GM19023 (cell line): ENCODE results near the gene MGLL.
"Not testable (repeated sequence)": the region's sequence is repeated elsewhere in the genome, so short reads cannot be mapped to it uniquely, and the experiment has no call there.

Experiments
- ATAC-seq: cut with Tn5 transposase; IDR thresholded peaks from one replicate; pipeline ENCODE4 v1.9.1; 2021; ENCODE audit warnings: mild to moderate bottlenecking, moderate library complexity; ENCODE audit not compliant: unreplicated experiment

Gene MGLL

DNA sequence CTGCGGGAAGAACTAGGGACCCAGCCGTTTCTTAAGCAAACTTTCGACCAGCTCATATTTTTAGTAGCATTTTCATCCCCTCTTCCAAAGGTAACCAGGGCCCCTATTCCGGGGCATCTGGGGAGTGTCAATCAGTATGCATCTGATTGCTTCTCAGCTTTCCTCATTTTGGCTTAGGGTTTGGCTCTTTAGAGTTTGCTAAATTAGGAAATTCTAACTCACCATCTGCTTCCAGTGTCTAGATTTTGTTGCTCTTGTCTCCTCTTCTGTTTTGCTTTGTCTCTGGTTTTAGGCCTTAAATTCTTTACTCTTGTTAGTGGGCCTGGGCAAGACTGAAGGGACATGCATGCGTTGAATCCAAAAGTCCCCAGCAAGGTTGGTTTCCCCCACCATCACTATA, 159.2 kb downstream of the MGLL start:
- no peak for ATAC-seq

DNA sequence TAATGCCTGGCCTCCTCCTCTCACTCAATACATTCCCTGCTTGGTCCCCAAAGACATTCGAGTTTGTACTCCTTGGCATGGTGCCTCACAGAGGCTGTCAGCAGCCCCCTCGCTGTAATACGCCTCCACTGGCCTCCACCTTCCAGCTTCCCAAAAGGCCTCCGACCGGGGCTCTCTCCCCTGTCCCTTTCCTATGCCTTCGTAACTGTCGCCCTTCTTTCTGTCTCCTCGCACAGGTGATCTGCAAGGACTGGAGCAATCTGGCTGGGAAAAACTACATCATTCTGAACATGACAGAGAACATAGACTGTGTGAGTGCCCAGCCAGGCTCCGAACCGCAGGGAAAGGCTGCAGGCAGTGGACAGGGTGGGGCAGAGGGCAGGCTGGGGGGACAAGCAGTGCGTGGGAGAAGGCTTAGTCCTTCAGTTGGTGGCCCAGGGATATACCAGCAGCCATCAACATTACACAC, 160.3 kb downstream of the MGLL start:
- ATAC-seq = no peak

DNA sequence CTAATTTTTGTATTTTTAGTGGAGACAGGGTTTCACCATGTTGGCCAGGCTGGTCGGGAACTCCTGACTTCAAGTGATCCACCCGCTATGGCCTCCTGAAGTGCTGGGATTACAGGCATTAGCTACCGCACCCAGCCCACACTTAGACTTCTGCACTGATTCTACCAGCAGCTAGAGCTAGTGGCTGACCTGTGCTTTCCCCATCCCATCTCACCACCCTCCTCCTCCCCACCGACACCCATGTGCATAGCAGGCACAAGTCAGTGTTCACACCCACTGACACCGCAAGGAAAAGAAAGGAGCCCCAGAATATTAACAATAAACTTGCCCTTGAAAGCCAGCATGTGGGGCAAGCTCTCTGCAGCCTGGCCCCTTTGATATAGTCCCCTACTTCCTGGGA, 160.7 kb downstream of the MGLL start:
- no peak for ATAC-seq

DNA sequence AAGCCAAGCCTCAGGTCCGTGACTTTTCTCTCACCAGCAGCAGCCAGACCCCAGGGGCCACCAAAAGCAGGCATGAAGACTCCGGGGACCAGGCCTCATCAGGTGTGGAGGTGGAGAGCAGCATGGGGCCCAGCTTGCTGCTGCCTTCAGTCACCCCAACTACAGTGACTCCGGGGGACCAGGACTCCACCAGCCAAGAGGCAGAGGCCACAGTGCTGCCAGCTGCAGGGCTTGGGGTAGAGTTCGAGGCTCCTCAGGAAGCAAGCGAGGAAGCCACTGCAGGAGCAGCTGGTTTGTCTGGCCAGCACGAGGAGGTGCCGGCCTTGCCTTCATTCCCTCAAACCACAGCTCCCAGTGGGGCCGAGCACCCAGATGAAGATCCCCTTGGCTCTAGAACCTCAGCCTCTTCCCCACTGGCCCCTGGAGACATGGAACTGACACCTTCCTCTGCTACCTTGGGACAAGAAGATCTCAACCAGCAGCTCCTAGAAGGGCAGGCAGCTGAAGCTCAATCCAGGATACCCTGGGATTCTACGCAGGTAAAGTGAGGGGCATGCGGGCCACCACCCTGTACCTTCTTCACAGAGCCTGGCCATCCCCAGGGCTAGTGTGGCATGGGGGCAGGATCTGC, 161.6 kb downstream of the MGLL start:
- no peak for ATAC-seq

DNA sequence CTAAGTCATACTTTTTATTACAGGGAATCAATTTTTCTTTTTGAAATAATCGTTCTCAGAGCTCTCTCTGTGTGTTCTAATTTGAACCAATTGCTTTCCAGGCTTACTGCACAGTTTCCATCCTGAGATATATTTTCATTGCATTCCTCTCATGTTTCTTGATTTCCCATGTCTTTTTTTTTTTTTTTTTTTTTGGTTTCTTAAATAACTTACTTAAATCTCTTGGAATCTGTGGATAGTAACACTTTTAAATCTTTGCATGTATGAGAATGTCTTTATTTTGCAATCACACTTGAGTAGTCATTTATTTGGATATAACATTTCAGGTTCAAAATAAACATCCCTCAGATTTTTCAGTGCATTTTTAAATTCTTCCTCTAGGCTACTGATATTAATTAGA, 164.1 kb downstream of the MGLL start:
- no peak for ATAC-seq

DNA sequence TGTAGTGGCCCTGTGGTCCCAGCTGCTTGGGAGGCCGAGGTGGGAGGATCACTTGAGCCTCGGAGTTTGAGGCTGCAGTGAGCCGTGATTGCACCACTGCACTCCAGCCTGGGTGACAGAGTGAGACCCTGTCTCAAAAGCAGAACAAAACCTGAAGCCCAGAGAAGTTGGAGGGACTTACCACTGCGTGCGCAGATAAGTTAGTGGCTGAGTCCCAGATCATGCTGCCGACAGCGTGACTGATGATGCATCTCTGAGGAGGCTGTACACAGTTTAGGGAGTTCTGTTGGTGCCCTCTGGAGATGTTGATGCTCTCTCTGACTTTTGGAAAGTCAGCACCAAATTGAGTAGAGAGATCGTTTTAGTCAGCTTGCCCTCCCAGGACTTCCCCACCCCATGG, 165.4 kb downstream of the MGLL start:
- ATAC-seq = no peak

DNA sequence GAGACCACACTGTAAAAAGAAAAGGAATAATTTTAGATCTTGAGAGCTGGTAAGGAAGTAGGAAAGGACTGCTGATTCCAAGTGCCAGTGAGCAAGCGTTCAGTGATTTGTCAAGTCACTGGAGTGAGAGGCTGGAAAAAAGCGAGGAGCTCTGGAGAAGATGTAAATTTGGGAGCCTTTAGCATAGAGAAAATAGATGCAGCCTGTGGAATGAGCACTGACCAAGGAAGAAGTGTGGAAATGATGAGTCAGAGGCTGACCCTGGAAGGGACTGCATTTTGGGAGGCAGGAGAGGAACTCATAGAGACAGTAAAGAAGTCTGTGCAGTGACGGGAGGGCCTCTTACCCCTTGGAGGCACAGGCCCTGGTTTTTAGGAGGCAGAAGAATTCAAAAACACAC, 166.7 kb downstream of the MGLL start:
- no peak for ATAC-seq

DNA sequence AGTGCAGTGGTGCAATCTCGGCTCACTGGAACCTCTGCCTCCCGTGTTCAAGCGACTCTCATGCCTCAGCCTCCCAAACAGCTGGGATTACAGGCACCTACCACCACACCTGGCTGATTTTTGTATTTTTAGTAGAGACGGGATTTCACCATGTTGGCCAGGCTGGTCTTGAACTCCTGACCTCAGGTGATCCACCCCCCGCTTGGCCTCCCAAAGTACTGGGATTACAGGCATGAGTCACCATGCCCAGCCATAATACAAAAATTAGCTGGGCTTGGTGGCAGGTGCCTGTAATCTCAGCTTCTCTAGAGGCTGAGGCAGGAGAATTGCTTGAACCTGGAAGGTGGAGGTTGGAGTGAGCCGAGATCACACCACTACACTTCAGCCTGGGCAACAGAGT, 167.3 kb downstream of the MGLL start:
- not testable (repeated sequence) for ATAC-seq

DNA sequence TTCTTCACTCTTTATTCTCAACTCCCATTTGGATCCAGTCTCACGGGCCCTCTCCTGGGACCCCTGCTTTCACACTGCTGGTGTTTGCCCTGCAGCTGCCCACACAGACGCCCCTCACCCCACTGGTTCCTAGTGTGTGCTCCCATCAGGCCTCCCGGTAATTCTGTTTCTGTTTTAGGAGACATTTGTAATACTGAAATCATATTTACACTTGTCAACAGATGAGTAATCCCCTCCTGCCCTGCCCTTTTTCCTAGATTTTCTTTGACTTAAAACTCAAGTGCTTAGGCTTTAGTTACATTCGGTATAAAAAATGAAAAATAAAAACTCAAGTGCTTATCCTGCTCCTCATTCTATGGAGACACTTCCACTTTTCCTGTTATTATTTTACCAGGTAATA, 167.9 kb downstream of the MGLL start:
- no peak for ATAC-seq

DNA sequence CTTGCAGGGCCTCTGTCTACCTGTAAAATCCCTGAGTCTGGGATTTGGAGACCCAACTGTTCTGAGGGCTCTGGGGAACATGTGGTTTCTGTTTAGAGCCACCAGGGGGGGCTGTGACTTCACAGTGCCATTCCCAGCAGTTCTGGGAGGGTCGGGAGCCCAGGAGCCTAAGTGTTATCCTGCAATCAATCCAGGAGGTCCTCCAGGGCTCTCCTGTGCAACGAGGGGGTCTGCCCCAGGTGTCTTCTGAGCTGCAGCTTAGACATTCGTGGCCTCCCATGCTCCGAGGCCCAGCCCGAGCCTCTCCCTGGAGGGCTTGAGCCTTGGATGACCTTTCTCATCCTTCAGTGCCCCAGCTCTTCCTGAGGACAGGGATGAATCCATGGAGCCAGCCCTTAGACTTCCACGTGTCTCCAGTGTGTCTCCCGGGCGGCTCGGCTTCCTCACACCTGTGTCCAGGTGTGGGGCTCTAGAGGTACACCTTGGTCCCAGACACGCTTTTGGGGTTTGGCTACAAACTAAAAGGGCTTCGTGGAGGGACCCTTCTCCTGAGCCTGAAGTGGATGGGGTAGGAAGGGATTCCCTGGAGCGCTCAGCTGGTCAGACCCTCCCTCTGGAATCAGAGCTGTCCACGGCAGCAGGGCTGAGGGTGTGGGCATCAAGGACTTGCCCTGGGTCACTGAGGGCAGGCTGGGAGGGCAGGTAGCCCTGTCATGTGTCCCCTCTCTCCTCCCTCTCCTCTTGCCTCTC, 169.9 kb downstream of the MGLL start:
- ATAC-seq = no peak

DNA sequence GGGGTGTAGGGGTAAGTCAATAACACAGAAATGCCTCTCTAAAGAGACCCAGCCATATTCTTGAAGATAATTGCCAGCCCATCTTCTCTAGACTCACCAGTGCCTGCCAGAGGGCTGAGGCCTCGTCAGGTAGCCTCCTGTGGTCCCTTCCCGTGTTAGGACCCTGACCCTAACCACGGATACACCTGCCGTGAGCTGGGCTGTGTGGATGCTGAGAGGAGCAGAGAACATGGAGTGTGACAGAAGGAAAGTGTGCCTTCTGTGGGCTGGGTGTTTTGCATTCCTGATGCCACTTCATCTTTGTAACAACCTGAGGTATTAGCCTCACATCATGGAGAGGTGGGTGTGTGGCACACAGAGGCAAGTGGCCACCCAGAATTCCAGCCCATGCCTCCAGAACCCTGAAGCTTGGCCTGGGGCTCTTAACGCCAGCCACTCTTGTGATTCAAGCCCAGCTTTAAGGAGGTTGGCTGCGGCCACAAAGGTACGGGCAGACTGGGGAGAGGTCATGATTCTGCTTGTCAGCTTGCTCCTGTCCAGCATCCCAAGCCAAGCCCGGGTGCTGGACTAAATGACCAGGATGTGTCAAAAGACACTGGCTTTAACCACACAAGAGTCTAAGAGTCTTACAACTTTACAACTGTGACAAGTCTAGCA, 170.7 kb downstream of the MGLL start:
- ATAC-seq = no peak

DNA sequence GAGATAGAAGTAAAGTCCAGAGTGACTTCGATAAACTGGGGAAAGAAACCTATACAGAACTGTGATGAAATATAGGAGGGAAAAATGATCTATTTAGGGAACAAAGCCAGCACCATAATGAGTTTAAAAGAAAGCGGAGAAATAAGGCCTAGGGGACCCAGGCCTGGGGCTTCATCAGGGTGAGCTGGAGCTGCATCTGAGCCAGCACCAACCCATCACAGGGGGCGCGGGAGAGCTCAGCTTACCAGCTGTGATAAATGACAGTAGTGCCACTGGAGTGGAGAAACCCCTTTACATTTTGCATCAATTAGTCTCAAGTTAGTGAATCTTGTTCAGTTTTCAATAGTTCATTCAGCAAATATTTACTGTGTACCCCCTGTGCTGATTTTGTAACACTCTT, 172.1 kb downstream of the MGLL start:
- ATAC-seq = no peak

DNA sequence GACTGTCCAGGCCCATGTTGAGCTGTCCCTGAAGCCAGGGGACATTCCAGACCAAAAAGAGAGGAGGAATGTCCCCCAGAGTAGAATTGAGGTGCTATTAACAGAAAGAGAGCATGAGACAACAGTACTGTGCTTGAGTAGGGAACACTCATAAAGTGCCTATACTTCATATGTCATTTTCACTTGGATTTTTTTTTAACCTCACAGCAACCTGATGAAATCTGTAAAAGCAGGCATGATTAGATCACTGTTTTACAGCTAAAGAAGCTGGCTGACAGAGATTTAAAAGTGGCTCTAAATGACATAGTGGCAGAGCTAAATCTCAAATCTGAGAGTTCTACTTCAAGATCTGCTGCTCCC, 174.5 kb downstream of the MGLL start:
- no peak for ATAC-seq

DNA sequence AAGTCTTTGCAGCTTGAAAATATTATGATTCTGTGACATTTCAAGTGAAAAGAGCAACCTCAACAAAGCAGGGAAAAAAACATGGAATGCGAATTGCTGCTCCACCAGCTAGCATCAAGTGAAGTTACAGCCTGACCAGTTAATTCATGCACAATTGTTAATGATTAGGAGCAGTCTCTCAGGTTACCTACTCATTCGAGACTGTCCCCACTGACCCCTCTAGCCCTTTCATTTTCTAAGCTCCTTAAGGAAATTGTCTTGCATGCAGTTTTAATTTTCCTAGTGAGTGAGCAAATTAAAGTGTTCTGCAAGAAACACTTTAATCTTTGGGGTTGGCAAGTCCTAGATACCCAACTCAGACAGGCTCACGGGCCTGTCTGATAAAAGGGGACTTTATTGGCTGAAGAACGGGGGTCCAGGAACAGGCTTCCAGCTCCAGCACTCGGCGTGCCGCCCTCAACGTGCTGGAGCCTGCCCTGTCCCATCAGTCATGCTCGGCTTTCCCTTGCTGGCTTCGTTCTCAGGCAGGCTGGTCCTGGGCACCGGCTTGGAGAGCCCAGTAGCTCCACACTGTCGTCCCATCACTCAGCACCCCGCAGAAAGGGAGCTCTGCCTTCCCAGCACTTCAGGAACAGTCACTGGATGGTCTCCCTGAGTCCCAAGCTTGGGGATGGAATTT, 175.0 kb downstream of the MGLL start:
- no peak for ATAC-seq

DNA sequence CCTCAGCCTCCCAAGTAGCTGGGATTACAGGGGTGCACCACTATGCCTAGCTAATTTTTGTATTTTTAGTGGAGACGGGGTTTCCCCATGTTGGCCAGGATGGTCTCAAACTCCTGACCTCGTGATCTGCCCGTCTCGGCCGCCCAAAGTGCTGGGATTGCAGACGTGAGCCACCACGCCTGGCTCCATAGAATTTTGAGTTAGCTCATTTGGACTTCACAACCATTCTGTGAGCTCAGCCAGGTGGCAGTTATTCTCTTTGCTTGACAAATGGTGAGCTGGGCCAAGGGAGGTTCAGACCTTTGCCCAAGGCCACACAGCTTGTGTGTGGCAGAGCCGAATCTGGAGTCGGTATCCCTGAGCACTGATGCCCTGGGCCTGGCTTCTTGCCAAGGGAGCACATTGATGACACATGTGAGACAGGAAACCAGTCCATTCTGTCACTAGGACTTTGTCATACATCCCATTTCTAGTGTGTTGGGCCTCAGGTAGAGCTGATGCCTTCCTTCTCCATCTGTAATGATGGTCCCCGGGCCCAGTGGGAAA, 175.7 kb downstream of the MGLL start:
- ATAC-seq = no peak

DNA sequence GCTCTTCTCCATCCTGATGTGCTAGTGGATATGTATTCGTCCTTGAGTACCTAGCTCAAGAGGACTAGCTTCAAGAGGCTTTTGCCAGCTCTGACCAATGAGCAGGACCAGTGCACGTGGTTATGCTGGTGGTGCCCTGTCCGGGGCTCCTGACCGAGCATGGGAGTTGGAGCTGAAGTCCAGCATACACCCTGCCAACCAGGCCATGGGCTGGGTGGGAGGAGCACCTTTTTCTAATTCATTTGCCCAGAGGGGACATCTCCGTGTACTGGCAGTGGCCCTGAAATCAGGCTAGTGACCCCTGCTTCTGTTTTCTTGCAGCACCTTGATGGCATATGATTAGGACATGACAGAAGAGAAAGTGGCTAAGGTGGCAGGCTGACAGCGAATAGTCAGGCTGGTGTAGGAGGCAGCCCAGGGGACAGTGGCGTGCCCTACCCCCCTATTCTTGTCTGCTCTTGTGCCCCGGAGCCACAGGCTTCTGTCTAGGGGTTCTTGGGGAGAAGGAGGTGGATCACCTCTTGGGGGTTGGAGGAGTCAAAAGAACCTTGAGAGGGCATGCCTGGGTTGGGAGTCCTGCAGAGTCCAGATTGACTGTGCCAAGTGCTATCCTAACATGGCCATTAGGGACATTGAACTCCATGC, 176.8 kb downstream of the MGLL start:
- ATAC-seq = no peak

DNA sequence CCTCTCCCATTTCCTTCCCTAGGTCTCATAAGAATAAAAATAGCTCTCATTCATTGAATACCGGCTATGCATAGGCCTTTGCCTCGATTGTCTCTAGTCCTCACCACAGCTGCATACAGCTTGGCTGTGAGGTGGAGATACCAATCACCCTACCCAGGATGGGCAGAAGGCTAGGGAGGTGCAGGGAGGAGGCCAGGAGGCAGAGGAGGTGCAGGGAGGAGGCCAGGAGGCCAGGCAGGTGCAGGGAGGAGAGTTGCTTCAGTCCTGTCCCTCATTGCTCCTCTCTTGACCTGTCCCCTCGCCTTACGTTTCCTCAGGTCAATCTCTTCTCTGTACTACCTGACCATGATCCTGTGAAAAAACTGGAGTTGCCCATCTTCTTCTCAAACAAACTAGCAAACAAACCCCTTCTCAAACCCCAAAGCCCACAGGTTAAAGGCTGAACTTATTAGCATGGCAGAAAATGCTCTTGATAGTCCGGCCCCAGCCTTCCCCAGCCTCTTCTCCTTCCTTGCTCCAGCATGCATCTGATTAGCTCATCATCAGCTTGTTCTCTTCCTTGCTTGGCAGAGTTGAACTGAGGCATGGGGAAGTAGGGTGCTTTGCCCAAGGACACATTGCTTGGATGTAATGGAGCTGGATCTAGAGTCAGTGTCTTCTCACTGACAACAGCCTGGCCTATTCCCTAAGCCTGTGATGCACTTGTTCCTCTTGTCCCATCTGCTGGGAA, 177.5 kb downstream of the MGLL start:
- ATAC-seq = no peak

DNA sequence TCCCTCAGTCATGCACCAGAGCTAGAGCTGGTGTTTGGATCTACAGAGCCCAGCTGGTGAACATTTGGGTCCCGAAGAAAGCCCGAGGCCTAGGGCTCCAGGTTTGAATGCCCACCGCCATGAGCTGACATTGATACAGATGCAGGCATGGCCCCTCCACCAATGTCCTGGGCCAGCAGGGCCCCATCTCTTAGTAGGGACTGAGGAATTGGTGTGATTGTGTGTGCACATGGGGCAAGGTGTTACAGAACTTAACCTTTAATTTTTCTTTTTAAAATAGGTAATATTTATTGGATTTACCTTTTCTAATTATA, 182.3 kb downstream of the MGLL start:
- no peak for ATAC-seq

DNA sequence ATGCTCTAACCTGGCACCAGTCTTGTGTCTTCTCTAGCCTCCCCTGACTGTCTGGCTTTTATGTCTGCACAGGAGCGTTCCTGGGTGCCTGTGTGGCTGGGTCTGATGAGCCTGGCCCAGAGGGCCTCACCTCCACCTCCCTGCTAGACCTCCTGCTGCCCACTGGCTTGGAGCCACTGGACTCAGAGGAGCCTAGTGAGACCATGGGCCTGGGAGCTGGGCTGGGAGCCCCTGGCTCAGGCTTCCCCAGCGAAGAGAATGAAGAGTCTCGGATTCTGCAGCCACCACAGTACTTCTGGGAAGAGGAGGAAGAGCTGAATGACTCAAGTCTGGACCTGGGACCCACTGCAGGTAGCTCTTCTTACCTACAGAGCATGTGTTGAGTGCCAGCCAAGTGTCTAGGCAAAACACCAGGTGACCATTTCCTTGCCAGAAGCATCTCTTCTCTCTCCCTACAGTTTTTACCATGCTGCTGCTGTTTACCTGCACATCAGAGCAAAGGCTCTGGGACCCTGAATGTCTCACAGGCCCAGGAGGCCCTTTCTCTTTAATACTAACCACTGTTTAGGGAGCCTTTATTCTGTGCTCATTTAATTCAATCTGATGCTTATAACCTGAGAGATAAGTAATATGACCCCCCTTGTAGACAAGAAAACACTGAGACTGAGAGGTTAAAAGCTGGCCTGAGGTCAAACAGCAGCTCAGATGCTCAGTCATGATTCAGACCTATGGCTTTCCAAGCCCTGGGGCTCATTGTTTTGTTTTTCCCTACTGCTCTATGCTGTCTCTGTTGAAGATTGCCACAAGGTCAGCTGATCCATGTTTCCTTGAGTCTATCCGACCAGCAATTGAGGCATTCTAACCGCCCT, 182.9 kb downstream of the MGLL start:
- no peak for ATAC-seq
